GM12891 (cell line): ENCODE data around the gene EPS8L1.

Source experiments
- POLR2A ChIP-seq: IDR thresholded peaks from 2 replicates; pipeline ENCODE4 v1.6.1; 2011; ENCODE audit warnings: low read depth, low read length, control low read depth
- POLR2AphosphoS5 ChIP-seq: IDR thresholded peaks from 2 replicates; pipeline ENCODE4 v1.6.1; 2011; ENCODE audit warnings: low read depth, low read length, control low read depth

DNA sequence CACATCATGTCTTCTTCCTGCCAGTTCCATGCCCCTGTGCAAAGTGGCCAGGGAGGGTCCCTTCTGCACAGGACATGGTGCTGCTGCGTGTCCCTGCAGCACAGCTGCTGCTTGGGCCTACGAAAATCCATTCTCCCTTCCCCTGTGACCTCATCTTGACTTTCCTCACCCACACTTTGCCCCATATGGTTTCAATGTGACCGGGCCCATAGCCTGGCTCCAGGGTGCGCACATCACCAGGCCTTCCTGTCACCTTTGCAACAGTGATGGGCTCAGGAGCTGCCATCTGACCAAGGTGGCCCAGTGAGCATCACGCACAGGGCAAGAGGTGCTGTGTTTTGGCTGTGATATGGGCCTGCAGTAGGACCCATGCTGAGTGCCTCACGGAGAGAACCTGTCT, 30.9 kb downstream of the EPS8L1 start:
- TF ChIP-seq POLR2AphosphoS5 (no peak; the same call in 1 of the 2 replicates), POLR2A (no peak)
